Gastroesophageal sphincter (tissue), 3 donors: ENCODE results near the gene MOCS3.

Source experiments
- CTCF ChIP-seq, 4 experiments: fragments of 200-600 bp in 2 of 4; fragments of 450-650 bp in 2 of 4; sonication (generic) in 1 of 4; IDR thresholded peaks; one replicate each; pipeline ENCODE4 v1.5.1; 2017 to 2019; ENCODE audit warnings: antibody characterized with exemption in 4 of 4, mild to moderate bottlenecking in 2 of 4, moderate library complexity in 2 of 4
- EP300 ChIP-seq: sonication (generic); formaldehyde crosslinking; IDR thresholded peaks from one replicate; pipeline ENCODE4 v1.6.1; 2017; ENCODE audit warnings: antibody characterized with exemption, mild to moderate bottlenecking
- POLR2A ChIP-seq, 2 donors: fragments of 450-650 bp; IDR thresholded peaks; one replicate each; pipeline ENCODE4 v1.6.1; 2017; ENCODE audit warnings: antibody characterized with exemption in 2 of 2, mild to moderate bottlenecking in 2 of 2, moderate library complexity in 1 of 2

- no peak for TF ChIP-seq CTCF (IDR thresholded peaks at IDR 0.05)
- no peak for TF ChIP-seq EP300
- TF ChIP-seq POLR2A (IDR thresholded peaks at IDR 0.05), result no peak
Observed at GRCh38 chr20:51008718-51009117, 50.1 kb downstream of the MOCS3 start.
